Sigmoid colon (tissue), 7 donors: ENCODE measurements around the gene CREB3L4. TPM values are rescaled to one million over a fixed set of nuclear protein-coding genes. Genes with fewer than 3 reads are reported as not detected.

Experiments used
- DNase-seq: peaks from one replicate; pipeline ENCODE4 v3.0.0-alpha.2; 2019
- H3K27ac ChIP-seq, 4 donors: fragments of 200-600 bp; sonication (generic); one replicate each; pipeline ENCODE4 v1.5.1; 2016 to 2019; ENCODE audit warnings: mild to moderate bottlenecking in 1 of 4
- H3K27me3 ChIP-seq, 3 donors: fragments of 200-600 bp; sonication (generic); one replicate each; pipeline ENCODE4 v1.5.1; 2019; ENCODE audit warnings: mild to moderate bottlenecking in 1 of 3
- H3K36me3 ChIP-seq, 4 donors: fragments of 200-600 bp; sonication (generic); one replicate each; pipeline ENCODE4 v1.5.1; 2016 to 2019
- H3K4me1 ChIP-seq, 4 donors: fragments of 200-600 bp; sonication (generic); one replicate each; pipeline ENCODE4 v1.5.1; 2017 to 2019
- H3K4me3 ChIP-seq, 4 donors: fragments of 200-600 bp; sonication (generic); one replicate each; pipeline ENCODE4 v1.5.1; 2017 to 2019; ENCODE audit warnings: mild to moderate bottlenecking in 2 of 4, moderate library complexity in 1 of 4
- H3K9me3 ChIP-seq, 4 donors: fragments of 200-600 bp in 3 of 4; sonication (generic) in 3 of 4; one replicate each; pipeline versions ENCODE4 v1.5.1 to v1.6.1; 2013 to 2019
- CTCF ChIP-seq, 4 experiments: fragments of 450-650 bp in 3 of 4; fragments of 200-600 bp in 1 of 4; IDR thresholded peaks; one replicate each; pipeline ENCODE4 v1.5.1; 2016 to 2019; ENCODE audit warnings: antibody characterized with exemption in 4 of 4, mild to moderate bottlenecking in 3 of 4, moderate library complexity in 2 of 4
- EP300 ChIP-seq, 4 donors: sonication (generic); formaldehyde crosslinking; IDR thresholded peaks; one replicate each; pipeline ENCODE4 v1.6.1; 2017; ENCODE audit warnings: antibody characterized with exemption in 4 of 4
- POLR2A ChIP-seq, 2 donors: fragments of 450-650 bp; IDR thresholded peaks; one replicate each; pipeline ENCODE4 v1.6.1; 2016; ENCODE audit warnings: antibody characterized with exemption in 2 of 2, mild to moderate bottlenecking in 2 of 2, moderate library complexity in 2 of 2
- POLR2AphosphoS5 ChIP-seq, 4 donors: sonication (generic); formaldehyde crosslinking; IDR thresholded peaks; one replicate each; pipeline ENCODE4 v1.6.1; 2017; ENCODE audit warnings: antibody characterized with exemption in 4 of 4
- WGBS, 2 donors: extraction: QIAGEN DNeasy Blood & Tissue Kit; methylation state at CpG; one replicate each; pipeline ENCODE4 v1.1.7; 2013; 5-methylcytosine and 5-hydroxymethylcytosine counted together
- intact Hi-C: fragments of 100-400 bp; cut with DNase I; formaldehyde crosslinking; loops from one replicate; pipeline ENCODE4 v1.15.1; 2023
- polyA plus RNA-seq, 3 donors: library from polyadenylated mRNA; stranded (reverse); fragments of 200-250 nt; gene quantifications; one replicate each; pipeline ENCODE4 v1.2.3, GENCODE V29; 2013
- total RNA-seq, 4 donors: library from RNA; depleted of rRNA; stranded (reverse); fragments of >200 nt; gene quantifications; one replicate each; pipeline ENCODE4 v1.1.0, GENCODE V29; 2016
- donor health status: healthy with polysubstance abuse.
- donor health status: Bipolar disorder and iron deficiency.
- donor health status: healthy.

CREB3L4 gene
- total and polyA plus RNA-seq, 7 donors = 7.9 to 18.0 (median 10.4) TPM

- DNase-seq = peak; percentile 86
These were observed 17.7 kb downstream of the CREB3L4 start for GRCh38 chr1:153985341-153985912.

GRCh38 chr1:153985941-153986761 is 18.4 kb downstream of the CREB3L4 start, which contains the start of gene RAB13:
Gene RAB13 (minus strand): TSS chr1:153986339. CDS start chr1:153986236, 103 bp downstream.
- DNase-seq = peak; percentile 96
- H3K4me1 ChIP-seq = peaks cover 0 to 36% (median 29%) of the 10 kb centered on the region in 4 donors
- no peaks in the 10 kb centered on the region for H3K9me3 ChIP-seq
- H3K27me3 ChIP-seq = no peaks in the 10 kb centered on the region
- H3K36me3 ChIP-seq = peaks cover 0 to 21% (median 0%) of the 10 kb centered on the region in 4 donors
- TF ChIP-seq POLR2AphosphoS5 (IDR thresholded peaks at IDR 0.05) (peak; percentile 70 to 93 (median 83)), CTCF (IDR thresholded peaks at IDR 0.05) (no peak)
- intact Hi-C loops = loop anchor here (1.0 to 2.0 kb wide), 4 partner anchors 17 to 309 kb away; no protein-coding TSS in a partner anchor
- H3K4me3 ChIP-seq = peak within 1 kb of the TSS; percentile 58 to 64 (median 60)
- WGBS, 2 donors = 5 to 10% methylated on average over 32 of the region's 32 CpGs
- H3K27ac ChIP-seq = peak within 1 kb of the TSS; percentile 86 to 95 (median 92)

More at GRCh38 chr1:153985341-153985912, 17.7 kb downstream of the CREB3L4 start:
- peak overlapping the region; percentile 86 to 95 (median 92) for H3K27ac ChIP-seq
- peaks cover 0 to 33% (median 29%) of the 10 kb centered on the region in 4 donors for H3K4me1 ChIP-seq
- peak overlapping the region; percentile 58 to 64 (median 60) for H3K4me3 ChIP-seq
- intact Hi-C loops = loop anchor here (2.0 kb wide), 1 partner anchor 17 kb away; no protein-coding TSS in a partner anchor
- peaks cover 0 to 28% (median 0%) of the 10 kb centered on the region in 4 donors for H3K36me3 ChIP-seq
- 29 to 34% methylated on average over 7 of the region's 7 CpGs for WGBS, 2 donors
- H3K9me3 ChIP-seq = no peaks in the 10 kb centered on the region
- peak; percentile 8 to 46 (median 35) for TF ChIP-seq POLR2AphosphoS5 (IDR thresholded peaks at IDR 0.05)
- TF ChIP-seq EP300 (IDR thresholded peaks at IDR 0.05) = no peak
- no peaks in the 10 kb centered on the region for H3K27me3 ChIP-seq

GRCh38 chr1:153987621-153988020 is 19.9 kb downstream of the CREB3L4 start:
- peaks cover 0 to 50% (median 42%) of the 10 kb centered on the region in 4 donors for H3K4me1 ChIP-seq
- TF ChIP-seq EP300 (IDR thresholded peaks at IDR 0.05) = no peak
- no peak for TF ChIP-seq POLR2AphosphoS5 (IDR thresholded peaks at IDR 0.05)
- TF ChIP-seq CTCF (IDR thresholded peaks at IDR 0.05) = no peak
- no peak for TF ChIP-seq POLR2A (IDR thresholded peaks at IDR 0.05)
- H3K27me3 ChIP-seq = no peaks in the 10 kb centered on the region
- intact Hi-C loops = loop anchor here (2.0 kb wide), 1 partner anchor 311 kb away; no protein-coding TSS in a partner anchor
- no peak for DNase-seq
- H3K4me3 ChIP-seq = no peak overlapping the region
- H3K36me3 ChIP-seq = peaks cover 3 to 21% (median 7%) of the 10 kb centered on the region in 4 donors
- H3K9me3 ChIP-seq = no peaks in the 10 kb centered on the region
- H3K27ac ChIP-seq = peak overlapping the region; percentile 86 to 95 (median 92)
- 86 to 93% methylated on average over 8 of the region's 8 CpGs for WGBS, 2 donors

- intact Hi-C loops = loop anchor here (2.0 kb wide), 1 partner anchor 68 kb away; the partner anchor contains the start of gene GATAD2B
- Histone ChIP-seq H3K27me3 (no peaks in the 10 kb centered on the region), H3K36me3 (peaks cover 11 to 42% (median 19%) of the 10 kb centered on the region in 4 donors), H3K9me3 (no peaks in the 10 kb centered on the region), H3K4me3 (peak within 1 kb of the TSS; percentile 72 to 96 (median 80)), H3K4me1 (peaks cover 0 to 45% (median 40%) of the 10 kb centered on the region in 4 donors), H3K27ac (peak within 1 kb of the TSS; percentile 90 to 95 (median 92))
- WGBS, 2 donors = 0 to 1% methylated on average over 36 of the region's 36 CpGs
- DNase-seq = peak; percentile 98
- TF ChIP-seq POLR2AphosphoS5 (IDR thresholded peaks at IDR 0.05) = peak; percentile 100
- peak; percentile 99 to 100 for TF ChIP-seq POLR2A (IDR thresholded peaks at IDR 0.05)
- peak in 2 of 4 donors; percentile 63 to 75 for TF ChIP-seq EP300 (IDR thresholded peaks at IDR 0.05)
- no peak for TF ChIP-seq CTCF (IDR thresholded peaks at IDR 0.05)
These were observed 22.9 kb downstream of the CREB3L4 start, which contains the start of gene RPS27 for GRCh38 chr1:153990468-153991150. Gene RPS27 (plus strand): TSS chr1:153990762. CDS start chr1:153990797, 35 bp downstream.
